GM06990 (cell line): ENCODE data around the gene CCR6.
A peak's percentile ranks its signal among the peaks of the same experiment; 100 is the strongest.
"Not testable (repeated sequence)": the region's sequence is repeated elsewhere in the genome, so short reads cannot be mapped to it uniquely, and the experiment has no call there.

Experiments used
- DNase-seq: peaks from one replicate; pipeline ENCODE4 v3.0.0-alpha.2; 2011; ENCODE audit not compliant: insufficient read length; ENCODE audit errors: extremely low read depth
- H3K27me3 ChIP-seq: replicated peaks from 2 replicates; pipeline ENCODE4 v1.6.0; 2011; ENCODE audit warnings: low read length; ENCODE audit not compliant: control insufficient read depth, insufficient read depth
- H3K36me3 ChIP-seq: 2 replicates; pipeline ENCODE4 v1.5.1; 2011; ENCODE audit warnings: low read length; ENCODE audit not compliant: control insufficient read depth, insufficient read depth
- H3K4me3 ChIP-seq: replicated peaks from 2 replicates; pipeline ENCODE4 v1.5.1; 2011; ENCODE audit warnings: low read depth, mild to moderate bottlenecking, control low read depth, low read length
- CTCF ChIP-seq: IDR thresholded peaks from 2 replicates; pipeline ENCODE4 v1.5.1; 2011; ENCODE audit warnings: low read length, control low read depth, mild to moderate bottlenecking, inconsistent platforms; ENCODE audit not compliant: insufficient read depth, poor library complexity, severe bottlenecking

Gene CCR6

GRCh38 chr6:167087857-167088354, 35.0 kb upstream of the CCR6 start:
- H3K4me3 ChIP-seq: no peak overlapping the region
- H3K36me3 ChIP-seq: no peaks in the 10 kb centered on the region
- H3K27me3 ChIP-seq: no peaks in the 10 kb centered on the region
- DNase-seq: no peak
- no peak for TF ChIP-seq CTCF

- DNase-seq, H3K4me3 ChIP-seq, H3K27me3 ChIP-seq, H3K36me3 ChIP-seq: not testable (repeated sequence)
Measured at GRCh38 chr6:167088741-167089140, 34.2 kb upstream of the CCR6 start.

- Histone ChIP-seq H3K36me3 (no peaks in the 10 kb centered on the region), H3K27me3 (no peaks in the 10 kb centered on the region), H3K4me3 (no peak overlapping the region)
- TF ChIP-seq CTCF: no peak
- DNase-seq: peak; percentile 44
Measured at GRCh38 chr6:167089243-167090142, 33.4 kb upstream of the CCR6 start.

GRCh38 chr6:167090171-167090570, 32.7 kb upstream of the CCR6 start:
- no peak overlapping the region for H3K4me3 ChIP-seq
- no peak for DNase-seq
- no peaks in the 10 kb centered on the region for H3K27me3 ChIP-seq
- H3K36me3 ChIP-seq: no peaks in the 10 kb centered on the region
- no peak for TF ChIP-seq CTCF

GRCh38 chr6:167091026-167091804, 31.7 kb upstream of the CCR6 start:
- TF ChIP-seq CTCF: no peak
- no peaks in the 10 kb centered on the region for H3K27me3 ChIP-seq
- DNase-seq: peak; percentile 44
- no peak overlapping the region for H3K4me3 ChIP-seq
- no peaks in the 10 kb centered on the region for H3K36me3 ChIP-seq

GRCh38 chr6:167091805-167092107, 31.1 kb upstream of the CCR6 start:
- Histone ChIP-seq H3K4me3 (no peak overlapping the region), H3K27me3 (no peaks in the 10 kb centered on the region), H3K36me3 (no peaks in the 10 kb centered on the region)
- DNase-seq: peak; percentile 56
- TF ChIP-seq CTCF: no peak
